PC-9 (cell line): ENCODE measurements around the gene ACTA1. TPM values are rescaled to one million over a fixed set of nuclear protein-coding genes. Genes with fewer than 3 reads are reported as not detected.

Experiments used
- BruUV-seq: library from RNA; stranded (reverse); fragments of 400-500 nt; replicated peaks from 2 replicates; lab custom pipeline; 2021; lab: Mats Ljungman, UMichigan
- CTCF ChIA-PET: fragments of 300-600 bp; sonication (Branson Sonifier 250); formaldehyde crosslinking; loops from one replicate; lab custom pipeline; 2022; ENCODE audit warnings: antibody characterized with exemption; lab: Charles Lee
- POLR2A ChIA-PET: fragments of 300-600 bp; sonication (Branson Sonifier 250); formaldehyde crosslinking; loops from one replicate; lab custom pipeline; 2022; ENCODE audit warnings: antibody characterized with exemption; ENCODE audit not compliant: unreplicated experiment; lab: Charles Lee
- DNase-seq, 2 experiments: peaks; one replicate each; pipeline versions ENCODE4 v3.0.0 to v3.0.0-alpha.2; 2015 to 2022; ENCODE audit warnings: mixed read lengths in 1 of 2
- H2AFZ ChIP-seq: fragments of 200-600 bp; sonication (generic); 2 replicates; pipeline ENCODE4 v1.8.1; 2017; ENCODE audit warnings: antibody characterized with exemption
- H3F3A ChIP-seq: fragments of 200-600 bp; sonication (generic); 2 replicates; pipeline ENCODE4 v1.8.1; 2017; ENCODE audit warnings: antibody characterized with exemption, mild to moderate bottlenecking, low read depth; ENCODE audit not compliant: insufficient read depth
- H3K27ac ChIP-seq: fragments of 200-600 bp; sonication (generic); 2 replicates; pipeline ENCODE4 v1.6.1; 2016; ENCODE audit warnings: mixed run types
- H3K27me3 ChIP-seq: fragments of 200-600 bp; sonication (generic); 2 replicates; pipeline ENCODE4 v1.6.1; 2016; ENCODE audit warnings: low read depth, mixed run types; ENCODE audit not compliant: insufficient read depth
- H3K36me3 ChIP-seq: fragments of 200-600 bp; sonication (generic); 2 replicates; pipeline ENCODE4 v1.6.1; 2016; ENCODE audit warnings: low read depth, mixed run types
- H3K4me1 ChIP-seq: fragments of 200-600 bp; sonication (generic); replicated peaks from 2 replicates; pipeline ENCODE4 v1.6.1; 2016; ENCODE audit warnings: mixed run types; ENCODE audit not compliant: insufficient read depth
- H3K4me2 ChIP-seq: fragments of 200-600 bp; sonication (generic); 2 replicates; pipeline ENCODE4 v1.6.1; 2017; ENCODE audit warnings: mixed run types
- H3K4me3 ChIP-seq: fragments of 200-600 bp; sonication (generic); 2 replicates; pipeline ENCODE4 v1.6.1; 2016; ENCODE audit warnings: mixed run types
- H3K79me2 ChIP-seq: fragments of 200-600 bp; sonication (generic); 2 replicates; pipeline ENCODE4 v1.6.1; 2017; ENCODE audit warnings: low read depth, mixed run types
- H3K9me2 ChIP-seq: fragments of 200-600 bp; sonication (generic); 2 replicates; pipeline ENCODE4 v1.8.1; 2017; ENCODE audit warnings: mild to moderate bottlenecking; ENCODE audit not compliant: insufficient read depth
- H3K9me3 ChIP-seq: fragments of 200-600 bp; sonication (generic); 2 replicates; pipeline ENCODE4 v1.8.1; 2016; ENCODE audit warnings: low read depth; ENCODE audit not compliant: insufficient read depth
- H4K20me1 ChIP-seq: fragments of 200-600 bp; sonication (generic); 2 replicates; pipeline ENCODE4 v1.8.1; 2017; ENCODE audit not compliant: insufficient read depth
- CTCF ChIP-seq: fragments of 200-600 bp; sonication (generic); conservative IDR thresholded peaks from 2 replicates; pipeline ENCODE4 v1.6.1; 2017; ENCODE audit warnings: mixed run types, antibody characterized with exemption, mild to moderate bottlenecking, moderate library complexity
- EZH2 ChIP-seq: fragments of 200-600 bp; sonication (generic); IDR thresholded peaks from 2 replicates; pipeline ENCODE4 v1.8.0; 2017; ENCODE audit warnings: antibody characterized with exemption, low read depth
- intact Hi-C: fragments of 100-400 bp; cut with micrococcal nuclease; formaldehyde crosslinking; loops from one replicate; pipeline ENCODE4 v1.10.0; 2022; ENCODE audit not compliant: unreplicated experiment
- total RNA-seq: library from RNA; stranded (reverse); gene quantifications from 2 replicates; pipeline ENCODE4 v1.2.3, GENCODE V29; 2021

The ACTA1 gene
- total RNA-seq, 1 experiment from 2014 or later, result not detected

DNA sequence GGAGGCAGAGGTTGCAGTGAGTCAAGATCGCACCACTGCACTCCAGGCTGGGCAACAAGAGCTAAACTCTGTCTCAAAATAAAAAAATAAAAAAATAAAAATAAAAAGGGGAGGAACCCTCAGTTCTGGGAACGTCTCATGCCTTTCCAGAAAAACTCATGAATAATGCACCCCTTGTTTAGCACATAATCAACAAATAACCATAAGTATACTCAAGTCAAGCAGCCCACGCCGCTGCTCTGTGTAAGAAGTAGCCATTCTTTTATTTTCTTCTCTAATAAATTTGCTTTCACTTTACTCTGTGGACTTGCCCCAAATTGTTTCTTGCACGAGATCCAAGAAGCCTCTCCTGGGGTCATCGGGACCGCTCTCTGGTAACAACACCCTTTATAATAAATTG is 14.5 kb upstream of the ACTA1 start:
- Histone ChIP-seq H3K4me1 (no peaks in the 10 kb centered on the region), H3K79me2 (no peaks in the 10 kb centered on the region), H4K20me1 (no peaks in the 10 kb centered on the region), H2AFZ (no peak overlapping the region), H3K9me2 (no peaks in the 10 kb centered on the region), H3K4me2 (no peak overlapping the region), H3K27me3 (no peaks in the 10 kb centered on the region), H3K36me3 (no peaks in the 10 kb centered on the region), H3K4me3 (no peak overlapping the region), H3K27ac (no peak overlapping the region), H3K9me3 (no peaks in the 10 kb centered on the region), H3F3A (no peaks in the 10 kb centered on the region)
- DNase-seq, result no peak
- no peak for TF ChIP-seq CTCF
- TF ChIP-seq EZH2, result no peak
- intact Hi-C loops, result no loop called here
- BruUV-seq, result no TSS peak
- POLR2A ChIA-PET, result no interaction called here
- CTCF ChIA-PET, result no interaction called here

- Histone ChIP-seq H3K9me3 (no peaks in the 10 kb centered on the region), H3F3A (no peaks in the 10 kb centered on the region), H3K27me3 (no peaks in the 10 kb centered on the region), H3K4me2 (no peak overlapping the region), H3K4me1 (no peaks in the 10 kb centered on the region), H4K20me1 (no peaks in the 10 kb centered on the region), H3K79me2 (no peaks in the 10 kb centered on the region), H3K4me3 (no peak overlapping the region), H3K9me2 (no peaks in the 10 kb centered on the region), H3K36me3 (no peaks in the 10 kb centered on the region), H3K27ac (no peak overlapping the region), H2AFZ (no peak overlapping the region)
- ChIA-PET CTCF (no interaction called here), POLR2A (no interaction called here)
- BruUV-seq, result no TSS peak
- no peak for TF ChIP-seq EZH2
- intact Hi-C loops, result no loop called here
- no peak for DNase-seq
Measured at GRCh38 chr1:229447809-229448252, 13.9 kb upstream of the ACTA1 start.

GRCh38 chr1:229445828-229446227 is 11.9 kb upstream of the ACTA1 start:
- H3K36me3 ChIP-seq, result no peaks in the 10 kb centered on the region
- intact Hi-C loops, result no loop called here
- POLR2A ChIA-PET, result no interaction called here
- H3K4me1 ChIP-seq, result no peaks in the 10 kb centered on the region
- no peak for DNase-seq
- H3K4me2 ChIP-seq, result no peak overlapping the region
- no peaks in the 10 kb centered on the region for H3K27me3 ChIP-seq
- no peak for TF ChIP-seq EZH2
- no peak for TF ChIP-seq CTCF
- no peak overlapping the region for H3K4me3 ChIP-seq
- H2AFZ ChIP-seq, result no peak overlapping the region
- CTCF ChIA-PET, result no interaction called here
- no peak overlapping the region for H3K27ac ChIP-seq
- H3K79me2 ChIP-seq, result no peaks in the 10 kb centered on the region
- H3K9me3 ChIP-seq, result no peaks in the 10 kb centered on the region
- no peaks in the 10 kb centered on the region for H4K20me1 ChIP-seq
- no peaks in the 10 kb centered on the region for H3F3A ChIP-seq
- BruUV-seq, result no TSS peak
- no peaks in the 10 kb centered on the region for H3K9me2 ChIP-seq
